HCT116 (cell line): Measurements from ENCODE around the gene DNM3.

ENCODE experiments used
- CBX3 ChIP-seq: IDR thresholded peaks from 2 replicates; pipeline ENCODE4 v1.6.1; 2012; ENCODE audit warnings: low read depth
- CEBPB ChIP-seq: IDR thresholded peaks from 2 replicates; pipeline ENCODE4 v1.6.1; 2012; ENCODE audit warnings: low read depth
- CTCF ChIP-seq, 3 experiments: fragments of 200-600 bp in 1 of 3; sonication (generic) in 1 of 3; IDR thresholded peaks in 2 of 3; conservative IDR thresholded peaks in 1 of 3; 2 replicates each; pipeline ENCODE4 v1.5.1; 2012 to 2017; ENCODE audit warnings: low read depth in 2 of 3, low read length in 2 of 3, antibody characterized with exemption in 1 of 3, borderline replicate concordance in 1 of 3, control low read depth in 1 of 3, mild to moderate bottlenecking in 1 of 3, mixed read lengths in 1 of 3, mixed run types in 1 of 3, moderate library complexity in 1 of 3; ENCODE audit not compliant: insufficient read depth in 1 of 3
- EZH2 ChIP-seq: fragments of 200-600 bp; sonication (generic); IDR thresholded peaks from 2 replicates; pipeline ENCODE4 v1.6.1; 2017; ENCODE audit warnings: antibody characterized with exemption, mixed run types
- FOSL1 ChIP-seq: IDR thresholded peaks from 2 replicates; pipeline ENCODE4 v1.6.1; 2012; ENCODE audit warnings: low read depth
- MAX ChIP-seq: IDR thresholded peaks from 2 replicates; pipeline ENCODE4 v1.6.1; 2012
- POLR2A ChIP-seq: IDR thresholded peaks from 2 replicates; pipeline ENCODE4 v1.7.0; 2011; ENCODE audit warnings: borderline replicate concordance; ENCODE audit not compliant: insufficient read depth, insufficient read length; ENCODE audit errors: extremely low read depth
- SRF ChIP-seq: IDR thresholded peaks from 2 replicates; pipeline ENCODE4 v1.6.1; 2012; ENCODE audit warnings: low read depth
- TCF7L2 ChIP-seq: IDR thresholded peaks from 2 replicates; pipeline ENCODE4 v1.7.0; 2011; ENCODE audit warnings: borderline replicate concordance, inconsistent platforms; ENCODE audit not compliant: insufficient read depth, insufficient read length; ENCODE audit errors: extremely low read depth
- YY1 ChIP-seq: IDR thresholded peaks from 2 replicates; pipeline ENCODE4 v1.6.1; 2011; ENCODE audit warnings: low read length, low read depth, moderate library complexity, mild to moderate bottlenecking; ENCODE audit not compliant: insufficient replicate concordance; ENCODE audit errors: extremely low read depth
- ZFX ChIP-seq: fragments of 450-650 bp; IDR thresholded peaks from 2 replicates; pipeline ENCODE4 v1.6.1; 2017
- TF ChIP-seq, protein P1 (sequence below): IDR thresholded peaks from 2 replicates; pipeline ENCODE4 v1.6.1; 2012; ENCODE audit warnings: low read depth

DNA sequence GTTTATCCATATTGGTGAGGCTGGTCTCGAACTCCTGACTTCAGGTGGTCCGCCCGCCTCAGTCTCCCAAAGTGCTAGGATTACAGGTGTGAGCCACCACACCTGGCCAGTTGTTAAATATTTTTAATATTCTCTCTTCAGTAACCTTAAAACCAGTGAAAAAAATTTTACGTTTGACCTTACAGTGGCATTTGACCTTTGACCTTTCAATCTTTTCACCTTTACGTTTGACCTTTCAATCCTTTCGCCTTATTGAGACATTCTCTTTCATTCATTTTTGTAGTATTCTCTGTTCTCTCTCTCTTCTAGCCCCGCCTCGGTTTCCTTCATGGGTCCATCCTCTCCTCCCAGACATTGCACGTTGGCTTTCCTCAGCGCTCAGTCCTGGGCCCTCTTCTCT, 277.9 kb downstream of the DNM3 start:
- TF ChIP-seq CTCF (IDR thresholded peaks at IDR 0.05 in 2 of 3, conservative IDR thresholded peaks at IDR 0.05 in 1 of 3; ENCODE audit: borderline replicate concordance in 1 of 3, insufficient read depth in 1 of 3, low read depth in 2 of 3, low read length in 2 of 3) (no peak), YY1 (no peak), POLR2A (no peak), FOSL1 (no peak), MAX (no peak), CBX3 (no peak), ZFX (no peak), EZH2 (no peak), SRF (no peak), TCF7L2 (no peak), CEBPB (no peak)
- TF ChIP-seq, protein P1, sequence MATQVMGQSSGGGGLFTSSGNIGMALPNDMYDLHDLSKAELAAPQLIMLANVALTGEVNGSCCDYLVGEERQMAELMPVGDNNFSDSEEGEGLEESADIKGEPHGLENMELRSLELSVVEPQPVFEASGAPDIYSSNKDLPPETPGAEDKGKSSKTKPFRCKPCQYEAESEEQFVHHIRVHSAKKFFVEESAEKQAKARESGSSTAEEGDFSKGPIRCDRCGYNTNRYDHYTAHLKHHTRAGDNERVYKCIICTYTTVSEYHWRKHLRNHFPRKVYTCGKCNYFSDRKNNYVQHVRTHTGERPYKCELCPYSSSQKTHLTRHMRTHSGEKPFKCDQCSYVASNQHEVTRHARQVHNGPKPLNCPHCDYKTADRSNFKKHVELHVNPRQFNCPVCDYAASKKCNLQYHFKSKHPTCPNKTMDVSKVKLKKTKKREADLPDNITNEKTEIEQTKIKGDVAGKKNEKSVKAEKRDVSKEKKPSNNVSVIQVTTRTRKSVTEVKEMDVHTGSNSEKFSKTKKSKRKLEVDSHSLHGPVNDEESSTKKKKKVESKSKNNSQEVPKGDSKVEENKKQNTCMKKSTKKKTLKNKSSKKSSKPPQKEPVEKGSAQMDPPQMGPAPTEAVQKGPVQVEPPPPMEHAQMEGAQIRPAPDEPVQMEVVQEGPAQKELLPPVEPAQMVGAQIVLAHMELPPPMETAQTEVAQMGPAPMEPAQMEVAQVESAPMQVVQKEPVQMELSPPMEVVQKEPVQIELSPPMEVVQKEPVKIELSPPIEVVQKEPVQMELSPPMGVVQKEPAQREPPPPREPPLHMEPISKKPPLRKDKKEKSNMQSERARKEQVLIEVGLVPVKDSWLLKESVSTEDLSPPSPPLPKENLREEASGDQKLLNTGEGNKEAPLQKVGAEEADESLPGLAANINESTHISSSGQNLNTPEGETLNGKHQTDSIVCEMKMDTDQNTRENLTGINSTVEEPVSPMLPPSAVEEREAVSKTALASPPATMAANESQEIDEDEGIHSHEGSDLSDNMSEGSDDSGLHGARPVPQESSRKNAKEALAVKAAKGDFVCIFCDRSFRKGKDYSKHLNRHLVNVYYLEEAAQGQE: no peak
